ENCODE data around the gene CCND2.

Gene CCND2

GRCh38 chr12:4320497-4320852 lies 46.9 kb downstream of the CCND2 start:
- H3K36me3 ChIP-seq, result peaks cover 11 to 18% (median 15%) of the 10 kb centered on the region in 11 experiments
- no peak for TF ChIP-seq Cebpa-rat (IDR thresholded peaks at IDR 0.05)
- no peaks in the 10 kb centered on the region for H3K27me3 ChIP-seq
- peak overlapping the region; percentile 81 to 99 (median 92) for H3K4me3 ChIP-seq
- H3K9me3 ChIP-seq (replicated peaks in 1 of 11), result no peaks in the 10 kb centered on the region
- H3K4me1 ChIP-seq, result peaks cover 19 to 40% (median 29%) of the 10 kb centered on the region in 10 experiments
- peak overlapping the region; percentile 63 to 94 (median 86); a peak in 21 of 22 replicates for H3K27ac ChIP-seq
- H3K9ac ChIP-seq, result peak overlapping the region; percentile 77 to 97 (median 90)
- H4K20me1 ChIP-seq, result peaks cover 0 to 39% (median 21%) of the 10 kb centered on the region in 11 experiments; a peak in 13 of 22 replicates
- peak overlapping the region; percentile 70 to 92 (median 87) for H3K4me2 ChIP-seq

- Histone ChIP-seq H3K27me3 (no peaks in the 10 kb centered on the region), H3K4me3 (peak within 1 kb of the TSS; percentile 81 to 99 (median 92)), H3K4me1 (peaks cover 19 to 46% (median 29%) of the 10 kb centered on the region in 10 experiments), H3K27ac (peak within 1 kb of the TSS; percentile 83 to 94 (median 88)), H3K9me3 (replicated peaks in 1 of 11) (no peaks in the 10 kb centered on the region), H4K20me1 (peaks cover 0 to 45% (median 27%) of the 10 kb centered on the region in 11 experiments; a peak in 15 of 22 replicates), H3K4me2 (peak within 1 kb of the TSS; percentile 78 to 97 (median 90)), H3K9ac (peak within 1 kb of the TSS; percentile 85 to 97 (median 90)), H3K36me3 (peaks cover 11 to 24% (median 17%) of the 10 kb centered on the region in 11 experiments)
- no peak for TF ChIP-seq Cebpa-rat (IDR thresholded peaks at IDR 0.05)
Measured at GRCh38 chr12:4320853-4321701, 47.5 kb downstream of the CCND2 start, which contains the start of gene TIGAR. TSS of gene TIGAR (plus strand) at chr12:4321213. CDS start at chr12:4321272, 59 bp downstream.

- H3K4me2 ChIP-seq, result peak overlapping the region; percentile 78 to 97 (median 87)
- no peaks in the 10 kb centered on the region for H3K27me3 ChIP-seq
- peaks cover 19 to 62% (median 29%) of the 10 kb centered on the region in 10 experiments for H3K4me1 ChIP-seq
- TF ChIP-seq Cebpa-rat (IDR thresholded peaks at IDR 0.05), result no peak
- peak overlapping the region in 3 of 11 experiments; percentile 24 to 40 (median 30); a peak in 4 of 22 replicates for H3K27ac ChIP-seq
- peak overlapping the region in 4 of 11 experiments; percentile 4 to 89 (median 50); a peak in 6 of 22 replicates for H3K9ac ChIP-seq
- peaks cover 11 to 38% (median 19%) of the 10 kb centered on the region in 11 experiments for H3K36me3 ChIP-seq
- H4K20me1 ChIP-seq, result peaks cover 9 to 61% (median 43%) of the 10 kb centered on the region in 11 experiments; a peak in 20 of 22 replicates
- H3K4me3 ChIP-seq, result peak overlapping the region in 8 of 10 experiments; percentile 86 to 99 (median 92); a peak in 12 of 20 replicates
- no peaks in the 10 kb centered on the region for H3K9me3 ChIP-seq (replicated peaks in 1 of 11)
Measured at GRCh38 chr12:4322726-4323125, 49.2 kb downstream of the CCND2 start.

All from BLaER1 treated with 17β-estradiol and CSF1 and Interleukin-3, amounts not matched to agents 10 nM and 100 nM (cell line).